HG03196 (cell line): ENCODE results near the gene HNRNPCL4.
"Not testable (repeated sequence)": the region's sequence is repeated elsewhere in the genome, so short reads cannot be mapped to it uniquely, and the experiment has no call there.

Source experiments
- ATAC-seq: cut with Tn5 transposase; IDR thresholded peaks from one replicate; pipeline ENCODE4 v1.9.1; 2021; ENCODE audit not compliant: unreplicated experiment

The HNRNPCL4 gene

DNA sequence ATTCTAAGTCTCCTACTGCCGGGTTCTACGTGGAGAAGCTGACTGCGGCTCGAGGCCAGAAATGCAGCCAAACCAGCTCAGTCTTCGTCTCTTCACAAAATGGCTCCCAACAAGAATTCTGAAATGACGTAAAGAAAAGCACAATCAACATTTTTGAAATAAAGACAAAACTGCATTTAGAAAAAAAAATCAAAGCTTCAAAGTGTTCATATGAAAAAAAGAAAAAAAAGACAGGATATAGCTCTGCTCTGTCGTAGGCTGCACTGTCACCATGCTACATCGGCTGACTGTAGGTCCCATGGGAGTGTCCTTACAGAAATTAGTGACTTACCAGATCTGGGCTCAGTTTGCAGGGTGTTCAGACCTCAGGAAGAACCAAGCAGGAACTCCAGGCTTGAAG, at the start of gene HNRNPCL4:
Gene HNRNPCL4 (minus strand): TSS at position 101 of the 400 bp plus-strand sequence. CDS start 164 bp downstream, outside the sequence.
- ATAC-seq: not testable (repeated sequence)

DNA sequence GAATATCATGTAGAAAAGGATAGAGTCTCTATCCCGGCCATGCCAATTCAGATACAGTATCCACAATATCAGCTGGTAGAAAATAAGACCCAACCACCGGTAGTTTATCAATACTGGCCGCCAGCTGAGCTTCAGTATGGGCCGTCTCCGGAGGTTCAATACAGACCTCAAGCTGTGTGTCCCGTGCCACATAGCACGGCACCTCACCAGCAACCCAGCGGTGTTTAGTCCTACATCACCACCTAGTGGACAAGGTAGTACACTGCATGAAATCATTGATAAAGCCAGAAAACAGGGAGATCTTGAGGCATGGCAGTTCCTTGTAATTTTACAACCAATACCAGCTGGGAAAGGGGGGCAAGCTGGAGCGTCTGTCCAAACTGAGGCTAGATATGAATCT, 43.3 kb upstream of the HNRNPCL4 start:
- not testable (repeated sequence) for ATAC-seq

DNA sequence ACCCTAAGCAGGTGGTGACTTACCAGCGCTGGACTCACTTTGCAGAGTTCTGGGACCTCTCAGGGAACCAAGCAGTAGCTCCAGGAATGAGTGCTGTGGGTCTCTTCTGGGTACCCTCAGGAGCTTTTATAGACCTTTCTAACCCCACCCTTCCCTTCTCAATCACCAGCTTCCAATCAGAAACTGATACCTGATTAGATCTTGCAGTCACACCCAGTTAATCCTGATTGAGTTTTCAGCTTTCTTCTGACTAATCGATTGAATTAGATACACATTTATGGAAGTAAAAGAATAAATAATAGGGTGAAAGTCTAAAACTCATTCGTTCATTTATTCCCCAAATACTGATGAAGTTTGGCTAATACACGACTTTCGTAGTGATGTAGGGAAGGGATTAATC, 35.9 kb upstream of the HNRNPCL4 start, which contains the start of gene PRAMEF13:
Gene PRAMEF13 (minus strand): TSS at position 101 of the 400 bp plus-strand sequence. CDS start 1,820 bp downstream, outside the sequence.
- not testable (repeated sequence) for ATAC-seq

DNA sequence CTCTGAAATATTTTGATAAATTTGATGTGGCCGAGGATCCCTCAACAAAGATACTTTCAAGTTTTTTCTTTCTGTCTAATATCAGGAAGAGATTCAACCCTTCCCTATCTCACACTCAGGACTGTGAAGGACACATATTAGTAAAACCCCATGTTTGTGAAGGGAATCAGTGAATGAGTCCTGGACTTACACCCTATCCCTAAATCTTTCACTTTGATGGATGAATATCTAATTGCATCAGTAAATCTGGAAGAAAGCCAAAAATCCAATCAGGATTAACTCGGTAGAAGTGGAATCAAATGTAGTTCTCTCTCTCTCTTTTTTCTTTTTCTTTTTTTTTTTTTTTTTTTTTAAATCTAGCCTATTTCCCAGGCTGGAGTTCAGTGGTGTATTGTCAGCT, 6.1 kb upstream of the HNRNPCL4 start, which contains the start of gene PRAMEF9:
Gene PRAMEF9 (plus strand): TSS at position 301 of the 400 bp plus-strand sequence. CDS start 3,433 bp downstream, outside the sequence.
- not testable (repeated sequence) for ATAC-seq

DNA sequence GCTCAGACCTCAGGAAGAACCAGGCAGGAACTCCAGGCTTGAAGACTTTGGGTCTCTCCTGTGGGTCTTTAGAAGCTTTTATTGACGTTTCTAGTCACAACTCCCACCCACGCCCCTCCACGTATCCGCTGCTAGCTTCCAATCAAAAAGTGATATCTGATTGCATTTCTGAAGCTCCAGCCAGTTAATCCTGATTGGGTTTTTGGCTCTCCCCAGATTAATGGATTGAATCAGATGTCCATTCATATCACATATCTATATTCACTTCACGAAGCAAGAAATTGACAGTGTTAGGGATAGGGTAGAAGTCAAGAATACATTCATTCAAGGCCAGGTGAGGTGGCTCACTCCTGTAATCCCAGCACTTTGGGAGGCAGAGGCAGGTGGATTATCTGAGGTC, 9.5 kb downstream of the HNRNPCL4 start, which contains the start of gene PRAMEF26:
Gene PRAMEF26 (minus strand): TSS at position 101 of the 400 bp plus-strand sequence. CDS start 2,914 bp downstream, outside the sequence.
- ATAC-seq: not testable (repeated sequence)

DNA sequence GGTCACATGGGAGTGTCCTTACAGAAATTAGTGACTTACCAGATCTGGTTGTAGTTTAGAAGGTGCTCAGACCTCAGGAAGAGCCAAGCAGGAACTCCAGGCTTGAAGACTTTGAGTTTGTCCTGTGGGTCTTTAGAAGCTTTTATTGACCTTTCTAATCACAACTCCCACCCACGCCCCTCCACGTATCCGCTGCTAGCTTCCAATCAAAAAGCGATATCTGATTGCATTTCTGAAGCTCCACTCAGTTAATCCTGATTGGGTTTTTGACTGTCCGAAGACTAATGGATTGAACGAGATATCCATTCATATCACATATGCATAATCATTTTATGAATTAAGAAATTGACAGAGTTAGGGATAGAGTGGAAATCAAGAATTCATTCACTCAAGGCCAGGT, 48.7 kb downstream of the HNRNPCL4 start, which contains the start of gene HNRNPCL2:
Gene HNRNPCL2 (minus strand): TSS at position 101 of the 400 bp plus-strand sequence. CDS start 454 bp downstream, outside the sequence.
- ATAC-seq: not testable (repeated sequence)
